Islet of Langerhans (tissue), 1 donor: ENCODE data around the gene TBL1X.
"Not testable (repeated sequence)": the region's sequence is repeated elsewhere in the genome, so short reads cannot be mapped to it uniquely, and the experiment has no call there.

ENCODE experiments used
- FAIRE-seq: peaks from one replicate; lab custom pipeline; 2011; peaks lifted over from hg19 to GRCh38; lab: Jason Lieb, UNC

The TBL1X gene

GRCh38 chrX:9459186-9459748, 5.6 kb upstream of the TBL1X start:
- no peak for FAIRE-seq

- no peak for FAIRE-seq
Measured at GRCh38 chrX:9461087-9461486, 3.8 kb upstream of the TBL1X start.

GRCh38 chrX:9462456-9462855, 2.4 kb upstream of the TBL1X start:
- no peak for FAIRE-seq

GRCh38 chrX:9465380-9466123, 694 bp downstream of the TBL1X start:
- FAIRE-seq: no peak

- no peak for FAIRE-seq
Measured at GRCh38 chrX:9466124-9466495, 1.3 kb downstream of the TBL1X start.

GRCh38 chrX:9466736-9467135, 1.9 kb downstream of the TBL1X start:
- FAIRE-seq: no peak

- no peak for FAIRE-seq
Measured at GRCh38 chrX:9467146-9467545, 2.3 kb downstream of the TBL1X start.

- FAIRE-seq: no peak
Measured at GRCh38 chrX:9467751-9468150, 2.9 kb downstream of the TBL1X start.

GRCh38 chrX:9471571-9471985, 6.7 kb downstream of the TBL1X start:
- no peak for FAIRE-seq

- no peak for FAIRE-seq
Measured at GRCh38 chrX:9473708-9474107, 8.8 kb downstream of the TBL1X start.

GRCh38 chrX:9475417-9475816, 10.6 kb downstream of the TBL1X start:
- FAIRE-seq: not testable (repeated sequence)

- peak; percentile 85 for FAIRE-seq
Measured at GRCh38 chrX:9475984-9476383, 11.1 kb downstream of the TBL1X start.

- peak; percentile 100 for FAIRE-seq
Measured at GRCh38 chrX:9476810-9477575, 12.1 kb downstream of the TBL1X start.

- no peak for FAIRE-seq
Measured at GRCh38 chrX:9482408-9482807, 17.6 kb downstream of the TBL1X start.

- peak; percentile 13 for FAIRE-seq
Measured at GRCh38 chrX:9482837-9483236, 18.0 kb downstream of the TBL1X start.

- no peak for FAIRE-seq
Measured at GRCh38 chrX:9483376-9483775, 18.5 kb downstream of the TBL1X start.

GRCh38 chrX:9486786-9487387, 22.0 kb downstream of the TBL1X start:
- FAIRE-seq: no peak

- no peak for FAIRE-seq
Measured at GRCh38 chrX:9488586-9488985, 23.7 kb downstream of the TBL1X start.

- no peak for FAIRE-seq
Measured at GRCh38 chrX:9489234-9489633, 24.4 kb downstream of the TBL1X start.

GRCh38 chrX:9492901-9493300, 28.0 kb downstream of the TBL1X start:
- FAIRE-seq: no peak

GRCh38 chrX:9493936-9494335, 29.1 kb downstream of the TBL1X start:
- FAIRE-seq: no peak

- FAIRE-seq: peak; percentile 17
Measured at GRCh38 chrX:9494771-9495170, 29.9 kb downstream of the TBL1X start.

GRCh38 chrX:9495496-9495895, 30.6 kb downstream of the TBL1X start:
- FAIRE-seq: no peak
